ENCODE measurements around the gene SHE. TPM values are rescaled to one million over a fixed set of nuclear protein-coding genes. Genes with fewer than 3 reads are reported as not detected.

Gene SHE
- total and polyA plus RNA-seq, 2 of the 8 experiments (the other 6 are each of a cell fraction or from before 2014, with no cell fraction given), result 0.44 to 0.45 TPM

GRCh38 chr1:154440036-154440804 lies 62.0 kb downstream of the SHE start:
- CTCF ChIA-PET (ENCODE audit: partially characterized antibody), result interaction anchor here (1.3 to 3.2 kb wide), 3 partner anchors 8 to 11 kb away, joined by 3 to 27 read pairs (median 10); no protein-coding TSS in a partner anchor
- no peak overlapping the region for H4K91ac ChIP-seq (replicated peaks; ENCODE audit: insufficient read length, low read length)
- POLR2A ChIA-PET (ENCODE audit: partially characterized antibody), result interaction anchor here (1.1 kb wide), 1 partner anchor 167 kb away, joined by 4 read pairs; no protein-coding TSS in a partner anchor

More at GRCh38 chr1:154440036-154440804, 62.0 kb downstream of the SHE start:
- Histone ChIP-seq H2BK20ac (ENCODE audit: low read length) (no peak overlapping the region), H3K79me1 (ENCODE audit: low read depth, low read length) (no peaks in the 10 kb centered on the region), H2BK5ac (ENCODE audit: low read depth, low read length) (no peak overlapping the region), H2BK120ac (replicated peaks; ENCODE audit: low read depth, low read length) (no peak overlapping the region), H3K36me3 (ENCODE audit: control insufficient read depth in 2 of 4, insufficient read depth in 4 of 4, low read length in 3 of 4) (no peaks in the 10 kb centered on the region), H3K23ac (ENCODE audit: insufficient read length) (no peak overlapping the region), H2AK5ac (ENCODE audit: low read depth, low read length) (no peak overlapping the region), H3K4me3 (ENCODE audit: extremely low read depth in 1 of 4, insufficient read depth in 2 of 4, low read depth in 3 of 4, low read length in 4 of 4) (no peak overlapping the region), H3K4me1 (replicated peaks in 1 of 4; ENCODE audit: control insufficient read depth in 3 of 4, insufficient read depth in 4 of 4, low read length in 3 of 4) (peaks cover 0 to 4% (median 0%) of the 10 kb centered on the region in 4 experiments; a peak in 2 of 7 replicates), H3K79me2 (ENCODE audit: control insufficient read depth in 1 of 2, insufficient read depth in 2 of 2, low read length in 2 of 2) (no peaks in the 10 kb centered on the region), H4K8ac (ENCODE audit: extremely low read depth, insufficient read depth, low read length) (no peak overlapping the region), H2BK15ac (ENCODE audit: low read length) (no peak overlapping the region), H3K18ac (ENCODE audit: extremely low read depth, low read length) (no peak overlapping the region), H4K5ac (ENCODE audit: insufficient read length, low read depth, low read length) (no peak overlapping the region), H3K4ac (replicated peaks; ENCODE audit: insufficient read length, low read depth, low read length) (no peak overlapping the region), H3K23me2 (ENCODE audit: low read depth, low read length) (peaks cover 4% of the 10 kb centered on the region; the same call in 1 of the 2 replicates), H3K27me3 (replicated peaks in 1 of 4; ENCODE audit: control insufficient read depth in 3 of 4, extremely low read depth in 1 of 4, insufficient read depth in 3 of 4, low read length in 3 of 4) (no peaks in the 10 kb centered on the region; a peak in 1 of 7 replicates), H3K9ac (replicated peaks in 1 of 4; ENCODE audit: extremely low read depth in 1 of 4, low read depth in 3 of 4, low read length in 3 of 4) (no peak overlapping the region), H3K4me2 (ENCODE audit: insufficient read depth in 1 of 2, low read depth in 2 of 2, low read length in 2 of 2) (no peak overlapping the region), H3K9me3 (ENCODE audit: insufficient read depth in 2 of 2, low read depth in 1 of 2, low read length in 1 of 2) (no peaks in the 10 kb centered on the region), H4K20me1 (replicated peaks in 1 of 2; ENCODE audit: control insufficient read depth in 1 of 2, insufficient read depth in 2 of 2, low read length in 2 of 2) (no peaks in the 10 kb centered on the region), H3K56ac (replicated peaks; ENCODE audit: insufficient read length, low read depth, low read length) (no peak overlapping the region), H2AFZ (ENCODE audit: low read length) (no peak overlapping the region), H2BK12ac (ENCODE audit: low read depth, low read length) (no peak overlapping the region), H3K27ac (ENCODE audit: low read depth, low read length) (no peak overlapping the region), H3K14ac (ENCODE audit: insufficient read length) (no peak overlapping the region)
- FAIRE-seq (no peak), DNase-seq (ENCODE audit: low read depth in 1 of 2, low spot score in 2 of 2) (no peak)
- 85% methylated on average over 5 of the region's 6 CpGs; no CpG with 5 or more reads in 1 of the 2 experiments for WGBS, 2 experiments (ENCODE audit: extremely low coverage in 1 of 2, insufficient coverage in 1 of 2, insufficient read length in 1 of 2, insufficient replicate concordance in 2 of 2, low coverage in 1 of 2, low lambda C conversion rate in 2 of 2, missing lambda C conversion rate in 1 of 2)
- TF ChIP-seq SUZ12 (IDR thresholded peaks at IDR 0.05; ENCODE audit: low read length), result no peak
- TF ChIP-seq MAFK (IDR thresholded peaks at IDR 0.05; ENCODE audit: low read depth, low read length), result no peak
- no peak for TF ChIP-seq CTBP2 (IDR thresholded peaks at IDR 0.05; ENCODE audit: borderline replicate concordance, insufficient read depth, insufficient read length, low read length)
- TF ChIP-seq YY1 (IDR thresholded peaks at IDR 0.05; ENCODE audit: low read depth, low read length), result no peak
- TF ChIP-seq BCL11A (IDR thresholded peaks at IDR 0.05; ENCODE audit: low read depth in 2 of 2, low read length in 2 of 2), result no peak
- TF ChIP-seq, protein P1, sequence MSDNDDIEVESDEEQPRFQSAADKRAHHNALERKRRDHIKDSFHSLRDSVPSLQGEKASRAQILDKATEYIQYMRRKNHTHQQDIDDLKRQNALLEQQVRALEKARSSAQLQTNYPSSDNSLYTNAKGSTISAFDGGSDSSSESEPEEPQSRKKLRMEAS (IDR thresholded peaks at IDR 0.05), result no peak
- TF ChIP-seq E2F6 (IDR thresholded peaks at IDR 0.05), result no peak
- TF ChIP-seq CBX8 (IDR thresholded peaks at IDR 0.05; ENCODE audit: borderline replicate concordance, low read depth, low read length), result no peak
- TF ChIP-seq ASH2L (IDR thresholded peaks at IDR 0.05; ENCODE audit: low read length), result no peak
- TF ChIP-seq KDM5A (IDR thresholded peaks at IDR 0.05; ENCODE audit: low read length), result no peak

Data from H1 (cell line).